GM21576 (cell line): ENCODE measurements around the gene TTC21B.

ENCODE experiments used
- ATAC-seq: cut with Tn5 transposase; IDR thresholded peaks from one replicate; pipeline ENCODE4 v1.9.1; 2021; ENCODE audit warnings: mild to moderate bottlenecking, moderate library complexity; ENCODE audit not compliant: unreplicated experiment

The TTC21B gene

DNA sequence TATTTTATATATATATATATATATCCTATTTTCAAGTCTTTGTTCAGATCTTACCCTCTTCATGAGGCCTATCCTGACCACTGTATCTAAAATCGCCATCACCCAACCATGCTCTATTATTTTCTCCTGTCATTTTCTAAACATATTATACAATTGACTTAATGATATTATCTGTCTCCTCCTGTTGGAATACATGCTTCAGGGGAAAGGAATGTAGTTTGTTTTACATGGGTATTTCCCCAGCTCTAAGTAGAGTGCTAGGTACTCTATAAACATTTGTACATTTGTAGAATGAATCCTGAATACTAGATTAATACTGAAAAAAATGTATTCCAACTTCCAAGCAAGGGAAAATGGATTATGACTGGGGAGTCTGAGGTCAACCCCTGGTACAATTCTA lies 26.2 kb downstream of the TTC21B start:
- no peak for ATAC-seq

DNA sequence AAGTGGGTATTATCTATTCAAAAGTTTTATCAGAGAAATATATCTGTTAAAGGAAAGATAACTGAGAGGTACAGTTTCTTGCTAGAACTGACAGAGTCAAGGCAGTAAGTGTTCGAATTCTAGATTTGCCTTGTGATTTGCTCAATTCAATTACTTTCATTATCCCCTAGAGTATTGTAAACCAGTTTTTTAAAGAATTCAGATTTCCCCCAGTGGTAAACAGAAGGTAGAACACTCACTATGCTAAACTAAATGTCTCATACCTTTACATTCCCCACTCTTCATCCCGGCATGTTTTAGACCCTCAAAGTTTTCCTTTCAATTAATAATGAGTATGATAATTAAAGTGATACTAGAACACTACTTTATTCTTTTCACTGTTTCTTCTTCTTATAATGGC lies 28.6 kb downstream of the TTC21B start:
- no peak for ATAC-seq

DNA sequence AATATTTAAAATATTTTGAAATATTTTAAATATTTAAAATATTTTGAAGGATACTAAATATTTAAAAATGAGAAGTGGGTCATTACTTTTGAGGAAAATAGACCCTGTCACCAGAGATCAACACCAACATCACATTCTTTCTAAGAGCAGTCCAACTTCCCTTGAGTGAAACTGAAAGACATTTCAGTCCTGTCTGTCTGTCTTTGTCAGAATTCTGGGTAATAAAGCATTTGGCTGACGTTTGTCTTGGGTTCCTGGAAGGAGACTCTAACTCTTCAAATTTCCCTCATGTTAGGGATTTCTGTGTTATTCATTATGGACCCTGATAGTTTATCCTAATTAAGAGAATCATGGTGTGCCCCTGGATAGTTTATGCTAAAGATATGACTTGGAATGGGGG lies 32.8 kb downstream of the TTC21B start:
- ATAC-seq, result no peak

DNA sequence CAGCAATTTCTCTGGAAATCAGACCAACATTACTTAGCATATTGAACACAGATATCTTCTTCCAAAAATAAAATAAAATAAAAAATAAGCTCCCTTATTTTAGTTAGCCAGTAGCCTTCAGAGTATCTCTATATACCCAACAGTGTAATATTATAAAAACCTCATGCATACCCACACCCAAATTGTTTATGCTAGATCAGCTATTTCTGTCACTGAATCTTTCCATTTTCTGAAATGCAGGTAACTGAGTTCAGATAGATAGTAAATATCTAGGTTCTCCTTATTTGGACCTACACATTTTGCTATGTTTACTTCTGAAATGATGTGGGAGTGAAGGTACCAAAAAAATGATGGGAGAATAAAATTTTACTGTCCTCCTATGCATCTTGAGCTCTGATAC lies 39.9 kb downstream of the TTC21B start:
- ATAC-seq, result no peak

DNA sequence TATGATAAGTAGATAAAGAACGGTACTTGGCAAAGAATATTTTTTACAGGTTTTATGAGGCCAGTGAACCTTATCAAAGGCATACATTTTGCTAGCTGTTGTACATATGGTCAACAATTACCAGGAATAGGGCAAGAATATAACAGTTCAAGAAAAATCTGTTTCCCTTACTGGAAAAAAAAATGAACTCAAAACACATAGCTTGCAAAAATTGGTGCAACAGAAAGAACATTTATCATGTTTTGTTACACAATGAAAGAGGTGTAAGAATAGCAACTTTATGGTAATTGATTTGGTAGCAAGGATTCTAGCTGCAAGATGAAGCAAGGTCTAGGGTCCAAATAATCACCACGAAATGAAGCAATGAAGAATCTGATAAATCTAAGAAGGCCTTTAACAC lies 41.6 kb downstream of the TTC21B start:
- no peak for ATAC-seq

DNA sequence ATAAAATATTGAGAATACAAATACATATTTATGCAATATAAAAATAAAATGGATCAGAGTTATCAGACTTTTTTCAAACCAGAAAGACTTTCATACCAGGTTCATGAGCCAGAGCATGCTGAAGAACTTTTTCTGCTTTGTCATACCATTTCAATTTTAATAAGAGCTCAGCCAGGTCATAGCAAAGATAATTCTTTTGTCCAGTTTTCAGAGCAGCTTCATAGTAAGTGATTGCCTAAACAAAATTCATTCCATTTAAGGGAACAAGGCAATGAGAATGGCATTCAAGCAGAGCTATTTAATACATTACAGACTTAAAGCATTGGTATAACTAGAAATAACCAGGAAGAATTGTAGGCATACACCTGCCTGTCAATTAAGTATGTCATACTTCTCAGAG lies 42.3 kb downstream of the TTC21B start:
- no peak for ATAC-seq

DNA sequence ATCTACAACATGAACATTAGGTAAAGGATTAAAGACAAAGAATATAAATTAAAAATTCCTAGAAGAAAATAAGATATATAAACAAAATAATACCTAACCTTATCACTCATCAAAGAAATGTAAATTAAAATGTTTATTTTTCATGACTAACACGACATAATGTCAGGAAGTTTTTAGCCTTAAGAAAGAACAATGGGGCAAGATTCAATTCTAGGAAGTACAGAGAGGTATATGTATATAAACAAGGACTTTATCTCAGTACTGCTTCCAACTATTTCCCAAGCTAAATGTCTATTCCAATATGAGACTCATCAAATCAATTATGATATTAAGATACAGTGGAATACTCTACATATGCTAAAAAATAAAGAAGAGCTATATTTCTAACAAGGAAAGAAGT lies 44.1 kb downstream of the TTC21B start:
- ATAC-seq, result no peak

DNA sequence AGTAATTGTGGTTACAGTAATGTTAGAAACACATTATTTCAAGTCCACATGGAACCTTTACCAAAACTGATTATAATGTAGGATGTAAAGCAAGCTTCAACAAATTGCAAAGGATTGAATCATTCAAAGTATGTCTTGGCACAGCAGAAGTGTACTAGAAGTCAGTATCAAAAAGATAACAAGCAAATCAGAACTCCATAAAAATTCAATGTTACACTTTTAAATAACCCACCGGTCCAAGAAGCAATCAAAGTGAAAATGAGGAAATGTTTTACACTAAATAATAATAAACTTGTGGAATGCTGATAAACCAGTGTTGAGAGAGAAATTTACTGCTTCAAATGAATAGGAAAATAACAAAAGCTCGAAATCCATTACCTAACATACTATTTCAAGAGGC lies 47.7 kb downstream of the TTC21B start:
- ATAC-seq, result no peak

DNA sequence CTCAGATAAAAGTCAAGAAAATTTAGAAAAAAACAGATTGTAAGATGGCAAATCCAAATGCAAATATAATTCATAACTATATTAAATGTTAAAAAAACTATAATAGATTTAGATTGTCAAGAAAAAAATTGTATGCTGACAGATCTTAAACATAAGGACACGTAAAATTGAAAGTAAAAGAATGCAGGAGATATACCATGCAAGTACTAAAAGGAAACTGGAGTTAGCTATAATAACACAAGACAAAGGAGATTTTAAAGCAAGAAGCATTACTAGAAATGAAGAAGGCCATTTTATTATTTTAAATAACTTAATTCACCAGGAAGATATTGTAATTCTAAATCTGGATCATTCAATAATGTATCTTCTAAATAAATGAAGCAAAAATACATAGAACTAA lies 48.3 kb downstream of the TTC21B start:
- no peak for ATAC-seq

DNA sequence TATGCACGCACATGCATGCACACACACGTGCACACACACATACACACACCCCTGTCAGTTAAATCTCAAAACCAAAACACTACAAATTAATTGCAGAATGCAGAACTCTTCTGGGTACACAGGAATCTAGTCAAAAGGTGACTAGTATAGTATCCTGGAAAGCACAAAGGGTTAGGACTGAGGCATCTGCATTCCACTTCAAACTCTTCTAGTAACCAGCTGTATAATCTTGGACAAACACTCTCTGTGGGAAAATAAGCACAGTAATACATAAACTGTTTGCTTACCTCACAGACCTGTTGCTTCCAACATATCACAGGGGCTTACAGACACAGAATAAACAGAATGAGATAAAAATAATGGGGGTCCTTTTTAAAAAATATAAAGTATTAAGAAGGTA lies 49.1 kb downstream of the TTC21B start:
- no peak for ATAC-seq

DNA sequence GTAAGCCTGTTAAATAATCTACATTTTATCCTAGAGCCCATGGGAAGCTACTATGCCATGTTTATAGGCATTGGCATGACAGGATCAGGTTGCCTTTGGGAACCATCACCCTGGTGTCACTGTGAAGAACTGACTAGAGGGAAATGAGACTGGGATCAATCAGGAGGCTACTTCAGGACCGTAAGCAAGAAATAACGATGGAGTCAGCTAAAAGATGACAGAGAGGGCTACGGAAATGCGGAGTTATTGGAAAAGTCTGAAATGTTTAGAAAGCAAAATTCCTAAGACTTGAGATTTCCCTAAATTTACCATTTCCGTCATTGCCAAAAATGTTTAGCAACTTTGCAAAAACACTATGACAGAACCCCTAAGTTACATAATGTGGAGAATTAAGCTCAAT lies 50.2 kb downstream of the TTC21B start:
- ATAC-seq, result no peak

DNA sequence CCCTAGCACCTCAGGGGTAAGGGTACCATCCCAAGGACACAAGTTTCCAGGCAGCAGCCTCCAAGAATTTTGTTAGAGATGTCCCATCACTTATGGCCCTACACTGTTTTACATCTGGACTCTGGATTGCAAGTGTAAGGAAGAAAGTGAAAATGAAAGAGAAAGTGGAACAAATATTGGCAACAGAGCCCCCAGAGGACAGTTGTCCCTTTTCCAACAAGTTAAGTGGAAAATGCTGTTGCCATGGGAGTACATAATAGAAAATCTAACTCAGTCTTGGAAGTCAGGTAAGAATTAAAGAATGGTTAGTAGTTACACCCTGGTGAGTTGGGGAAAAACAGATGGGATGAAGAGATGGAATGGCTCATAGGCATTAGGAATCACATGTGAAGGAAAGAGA lies 50.6 kb downstream of the TTC21B start:
- ATAC-seq, result no peak

DNA sequence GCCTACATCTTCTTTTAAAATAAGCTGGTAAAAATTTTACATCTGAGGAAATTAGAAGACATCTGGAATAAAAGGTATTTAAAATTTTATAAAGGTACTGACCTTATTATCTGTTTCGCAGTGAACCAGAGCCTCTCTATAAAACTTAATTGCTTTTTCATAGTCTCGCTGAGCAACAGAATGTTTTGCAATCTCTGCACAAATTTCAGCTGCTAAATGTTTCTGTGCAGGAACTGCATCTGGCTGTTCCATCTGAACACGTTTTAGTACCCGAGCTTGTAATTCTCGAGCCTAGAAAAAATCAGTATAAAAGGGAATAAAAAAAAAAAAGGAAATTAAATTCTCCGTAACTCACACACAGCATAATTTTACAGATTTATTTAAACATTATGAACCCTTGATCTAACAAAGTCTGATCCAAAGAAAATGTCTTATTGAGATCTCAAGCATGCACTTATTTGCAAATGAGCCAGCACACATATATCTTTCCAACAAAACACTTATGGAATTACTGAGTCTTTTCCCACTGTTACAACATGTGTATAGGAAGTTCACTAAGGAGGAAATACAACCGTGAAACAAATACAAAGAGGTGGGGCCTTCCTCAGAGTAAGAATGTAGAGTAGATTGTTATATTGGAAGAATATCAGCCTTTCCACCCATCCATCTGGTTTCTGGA lies 51.8 kb downstream of the TTC21B start:
- ATAC-seq, result no peak

DNA sequence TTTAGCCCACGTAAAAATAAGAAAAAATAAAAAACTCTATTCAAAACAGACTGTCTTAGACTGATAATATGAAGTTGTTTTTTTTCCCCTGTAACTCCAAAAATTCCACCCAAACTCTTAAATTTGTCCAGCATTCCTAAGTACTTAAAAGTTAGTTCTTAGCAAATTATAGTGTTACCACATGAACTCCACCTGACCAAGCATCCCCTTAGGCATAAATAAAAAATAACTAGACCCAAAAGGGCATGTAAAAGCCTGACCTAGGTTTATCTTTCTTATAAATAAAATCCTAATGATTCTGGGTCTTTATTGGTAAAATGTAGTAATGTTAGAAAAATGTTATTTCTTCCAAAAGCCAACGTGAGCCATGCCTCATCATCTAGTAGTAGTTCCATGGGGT lies 54.3 kb downstream of the TTC21B start:
- no peak for ATAC-seq

DNA sequence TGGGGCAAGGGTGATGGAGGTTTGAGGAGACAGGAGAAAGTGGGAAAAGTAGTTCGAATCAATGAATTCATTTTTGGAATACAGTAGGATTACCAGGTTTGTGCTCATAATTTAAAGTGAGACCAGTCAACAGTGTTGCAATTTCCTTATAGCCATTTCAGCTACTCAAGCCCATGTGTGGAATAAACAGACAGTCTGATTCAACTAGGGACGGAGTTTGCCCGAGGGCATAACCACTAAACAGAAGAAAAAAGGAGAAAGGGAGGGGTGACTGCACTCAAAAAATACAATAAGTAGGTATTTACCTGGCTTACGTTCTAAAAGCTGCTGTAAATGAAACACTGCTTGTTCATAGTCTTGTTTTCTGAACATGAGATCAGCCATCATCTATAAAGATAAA lies 55.2 kb downstream of the TTC21B start:
- ATAC-seq, result no peak

DNA sequence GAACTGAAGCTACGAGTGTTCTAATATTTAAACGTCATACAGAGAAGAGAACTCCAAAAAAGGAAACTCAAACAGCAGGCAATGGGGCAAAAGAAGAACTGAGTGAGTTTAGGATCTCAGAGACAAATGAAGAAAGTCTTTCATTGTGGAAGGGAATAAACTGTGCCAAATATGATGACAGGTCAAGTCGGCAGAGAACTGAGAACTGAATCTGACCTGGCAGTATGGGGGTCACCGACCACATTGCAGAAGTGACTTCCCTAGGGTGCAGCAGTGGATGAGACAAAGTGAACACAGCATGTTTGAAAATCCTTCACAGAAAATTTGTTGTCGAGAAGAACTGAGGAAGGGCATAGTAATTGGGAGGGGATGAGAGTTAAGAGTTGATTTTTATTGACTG lies 55.9 kb downstream of the TTC21B start:
- ATAC-seq, result peak; percentile 75

DNA sequence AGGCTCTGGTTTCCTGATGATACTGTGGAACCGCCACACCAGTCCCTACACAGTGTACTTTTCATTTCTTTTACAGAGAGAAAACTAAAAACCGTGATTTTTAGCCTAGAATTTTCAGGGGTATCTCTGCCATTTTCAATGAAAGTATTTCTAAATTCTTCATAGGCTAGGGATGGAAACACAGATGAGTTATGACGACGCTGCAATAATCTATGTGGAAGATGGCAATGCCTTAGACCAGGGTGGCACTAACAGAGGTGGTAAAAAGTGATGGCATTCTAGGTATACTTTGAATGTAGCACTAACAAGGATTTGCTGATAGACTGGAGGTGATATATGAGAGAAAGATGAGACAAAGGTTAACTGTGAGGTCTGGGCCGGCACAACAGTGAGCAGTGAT lies 56.5 kb downstream of the TTC21B start:
- ATAC-seq, result no peak

DNA sequence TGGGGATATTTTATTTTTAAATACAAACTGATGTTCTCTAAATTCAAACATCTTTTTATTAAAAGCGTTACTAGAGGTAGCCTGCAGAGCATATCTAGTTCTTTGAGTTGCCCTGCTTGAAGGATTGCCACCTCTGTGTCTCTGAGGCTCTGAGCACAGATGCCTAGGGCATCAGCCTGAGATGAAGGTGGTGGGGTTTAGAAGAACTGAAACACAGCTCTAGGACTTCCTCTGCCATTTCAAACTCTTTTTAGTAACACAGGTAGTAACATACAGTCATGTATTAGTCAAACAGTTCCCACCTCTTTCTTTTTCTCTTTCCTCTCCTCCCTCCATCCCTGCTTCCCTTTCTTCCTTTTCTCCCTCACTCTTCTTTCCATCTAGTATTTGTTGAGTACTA lies 57.6 kb downstream of the TTC21B start:
- peak; percentile 91 for ATAC-seq

DNA sequence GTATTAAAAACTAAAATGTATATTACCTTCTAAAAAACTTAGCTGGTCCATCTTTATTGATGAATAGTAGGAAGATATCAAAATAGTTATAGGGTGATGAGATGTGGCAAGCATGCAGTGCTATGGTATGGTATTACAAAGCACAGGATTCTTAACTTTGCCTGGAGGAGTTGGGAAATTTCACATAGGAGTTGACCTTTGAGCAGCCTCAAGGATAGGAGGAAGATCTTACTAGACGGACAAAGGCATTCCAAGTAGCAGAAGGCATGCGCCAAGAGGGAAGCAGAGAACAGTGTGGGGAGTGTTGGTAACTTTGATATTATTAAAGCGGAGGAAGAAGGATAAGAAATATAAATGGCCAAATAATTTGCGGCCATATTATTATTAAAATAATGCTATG lies 60.0 kb downstream of the TTC21B start:
- no peak for ATAC-seq

DNA sequence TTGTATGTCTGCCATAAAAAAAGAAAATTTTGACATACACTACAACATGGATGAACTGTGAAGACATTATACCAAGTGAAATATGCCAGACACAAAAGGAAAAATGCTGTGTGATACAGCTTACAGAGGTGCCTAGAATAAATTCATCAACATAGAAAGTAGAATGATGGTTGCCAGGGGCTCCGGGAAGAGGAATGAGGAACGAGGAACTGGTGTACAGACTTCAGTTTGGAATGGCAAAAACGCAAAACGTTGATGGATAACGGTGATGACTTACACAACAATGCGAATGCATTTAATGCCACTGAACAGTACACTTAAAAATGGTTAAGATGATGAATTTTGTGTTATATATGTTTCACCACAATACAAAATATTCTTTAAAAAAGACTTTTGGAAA lies 61.0 kb downstream of the TTC21B start:
- no peak for ATAC-seq

DNA sequence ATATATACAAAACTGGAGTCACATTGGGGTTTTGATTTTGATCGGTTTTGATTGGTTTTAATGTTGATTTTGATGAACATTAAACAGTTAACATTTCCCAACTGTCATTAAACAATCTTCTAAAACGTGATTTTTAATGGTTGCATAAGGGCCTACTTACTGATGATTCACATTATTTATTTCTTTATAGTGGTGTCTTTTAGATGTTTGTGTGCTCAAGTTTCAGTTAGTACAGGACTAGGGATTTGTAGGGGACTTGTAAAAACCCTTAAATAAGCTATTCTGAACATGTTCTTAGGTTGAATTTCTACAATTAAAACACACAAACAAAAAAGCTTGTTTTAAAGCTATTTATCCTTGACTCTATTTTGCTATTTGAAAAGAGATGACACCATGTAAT lies 61.6 kb downstream of the TTC21B start:
- ATAC-seq, result no peak

DNA sequence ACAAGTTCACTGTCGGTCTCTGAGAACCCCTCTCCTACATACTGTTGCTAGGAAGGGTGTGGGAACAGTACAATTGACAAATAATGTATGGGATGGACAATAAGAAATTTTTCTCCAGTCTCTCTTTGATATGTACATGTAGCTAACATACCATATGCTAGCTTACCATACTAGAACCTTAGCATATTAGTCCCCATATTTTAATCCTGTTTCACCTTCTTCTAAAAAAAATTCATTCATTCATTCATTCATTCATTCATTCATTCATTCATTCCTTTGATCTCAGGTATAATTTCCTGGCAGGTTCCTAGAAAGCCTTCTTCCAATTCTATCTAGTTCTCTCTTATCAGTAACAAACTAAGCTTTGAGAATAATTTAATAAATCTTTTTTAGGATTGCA lies 62.2 kb downstream of the TTC21B start:
- no peak for ATAC-seq

DNA sequence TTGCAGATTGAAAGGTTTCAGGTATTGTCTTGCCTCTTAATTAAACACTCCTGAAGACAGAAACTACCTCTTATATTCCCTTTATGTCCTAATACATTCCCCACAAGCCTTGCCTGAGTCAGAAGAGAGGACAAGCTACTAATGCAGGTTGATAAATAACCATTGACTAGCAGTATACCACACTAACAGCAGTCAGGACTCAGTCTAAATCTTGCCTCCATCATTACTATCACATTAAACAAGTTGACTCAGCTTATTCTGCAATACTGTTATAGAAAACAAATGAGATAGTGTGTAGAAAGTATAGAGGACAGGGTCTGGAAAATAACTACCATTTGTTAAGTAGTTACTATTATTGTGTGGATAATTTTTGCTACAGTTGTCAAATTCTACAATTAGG lies 63.8 kb downstream of the TTC21B start:
- no peak for ATAC-seq

DNA sequence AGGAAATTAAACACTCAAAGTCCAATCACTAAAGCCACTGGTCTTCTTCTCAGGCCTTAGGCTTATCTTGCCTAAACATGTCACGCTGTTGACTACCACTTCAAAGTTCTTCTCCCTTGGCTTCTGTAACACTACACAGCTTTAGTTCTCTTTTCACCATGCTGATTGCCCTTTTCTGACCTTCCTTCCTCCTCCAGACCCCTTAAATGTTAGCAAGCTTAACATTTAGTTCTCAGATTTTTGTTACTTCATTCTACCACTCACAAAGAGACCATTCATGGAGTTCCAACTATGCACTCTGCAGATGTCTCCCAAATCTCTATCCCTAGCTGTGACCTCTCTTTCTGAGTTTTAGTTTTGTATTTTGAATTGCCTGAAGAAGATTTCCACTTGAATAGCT lies 64.4 kb downstream of the TTC21B start:
- no peak for ATAC-seq
